HG02840 (cell line): ENCODE results near the gene RAB20.

Source experiments
- ATAC-seq: cut with Tn5 transposase; IDR thresholded peaks from one replicate; pipeline ENCODE4 v1.9.1; 2021; ENCODE audit warnings: mild to moderate bottlenecking, moderate library complexity, moderate number of reproducible peaks; ENCODE audit not compliant: unreplicated experiment, low FRiP score

The RAB20 gene

GRCh38 chr13:110556224-110556606, 5.3 kb downstream of the RAB20 start:
- ATAC-seq: no peak

GRCh38 chr13:110555601-110556223, 5.8 kb downstream of the RAB20 start:
- ATAC-seq: no peak

GRCh38 chr13:110554946-110555345, 6.6 kb downstream of the RAB20 start:
- ATAC-seq: no peak

GRCh38 chr13:110554227-110554836, 7.2 kb downstream of the RAB20 start:
- ATAC-seq: no peak

GRCh38 chr13:110553417-110553816, 8.1 kb downstream of the RAB20 start:
- no peak for ATAC-seq

- no peak for ATAC-seq
These were observed 8.8 kb downstream of the RAB20 start for GRCh38 chr13:110552767-110553166.

GRCh38 chr13:110551284-110551683, 10.2 kb downstream of the RAB20 start:
- ATAC-seq: no peak

- no peak for ATAC-seq
These were observed 11.7 kb downstream of the RAB20 start for GRCh38 chr13:110549795-110550160.

GRCh38 chr13:110548891-110549794, 12.4 kb downstream of the RAB20 start:
- ATAC-seq: no peak

GRCh38 chr13:110546926-110547325, 14.6 kb downstream of the RAB20 start:
- no peak for ATAC-seq

GRCh38 chr13:110546378-110546777, 15.1 kb downstream of the RAB20 start:
- ATAC-seq: no peak

- ATAC-seq: no peak
These were observed 19.2 kb downstream of the RAB20 start for GRCh38 chr13:110542169-110542796.

GRCh38 chr13:110541526-110541920, 20.0 kb downstream of the RAB20 start:
- ATAC-seq: no peak

- ATAC-seq: no peak
These were observed 20.5 kb downstream of the RAB20 start for GRCh38 chr13:110540871-110541525.

- no peak for ATAC-seq
These were observed 21.6 kb downstream of the RAB20 start for GRCh38 chr13:110539894-110540293.

- ATAC-seq: no peak
These were observed 22.9 kb downstream of the RAB20 start for GRCh38 chr13:110538632-110539031.

GRCh38 chr13:110536006-110536693, 25.4 kb downstream of the RAB20 start:
- no peak for ATAC-seq

- no peak for ATAC-seq
These were observed 26.0 kb downstream of the RAB20 start for GRCh38 chr13:110535526-110535925.

- ATAC-seq: no peak
These were observed 27.5 kb downstream of the RAB20 start for GRCh38 chr13:110533771-110534670.
